SK-N-SH treated with all-trans-retinoic acid at 6 μM for 48 hours (cell line): Measurements from ENCODE around the gene NEIL1.

Experiments
- ATAC-seq: fragments of 200-7000 bp; cut with Tn5 transposase; 3 replicates; pipeline ENCODE4 v1.9.1; 2020; ENCODE audit warnings: mild to moderate bottlenecking, moderate library complexity
- ARNTL ChIP-seq: fragments of 450-650 bp; formaldehyde crosslinking; IDR thresholded peaks from 2 replicates; pipeline ENCODE4 v1.5.0; 2020; ENCODE audit warnings: low read depth, mild to moderate bottlenecking, moderate library complexity, borderline replicate concordance
- CREB5 ChIP-seq: fragments of 250-450 bp; sonication (Bioruptor Pico); IDR thresholded peaks from 2 replicates; pipeline ENCODE4 v1.5.1; 2020; ENCODE audit warnings: low read depth, mild to moderate bottlenecking, moderate library complexity
- CSDC2 ChIP-seq: fragments of 250-450 bp; sonication (Bioruptor Pico); IDR thresholded peaks from 2 replicates; pipeline ENCODE4 v1.5.0; 2020; ENCODE audit warnings: mild to moderate bottlenecking, moderate library complexity
- CSRNP3 ChIP-seq: fragments of 250-450 bp; sonication (Bioruptor Pico); IDR thresholded peaks from 2 replicates; pipeline ENCODE4 v1.5.1; 2021; ENCODE audit warnings: mild to moderate bottlenecking, moderate library complexity
- ESRRG ChIP-seq: fragments of 250-450 bp; sonication (Bioruptor Pico); IDR thresholded peaks from 2 replicates; pipeline ENCODE4 v1.6.1; 2021; ENCODE audit warnings: mild to moderate bottlenecking
- GLIS3 ChIP-seq: fragments of 250-450 bp; sonication (Bioruptor Pico); IDR thresholded peaks from 2 replicates; pipeline ENCODE4 v1.5.0; 2020; ENCODE audit warnings: mild to moderate bottlenecking, moderate library complexity
- ISL1 ChIP-seq: fragments of 250-450 bp; sonication (Bioruptor Pico); IDR thresholded peaks from 2 replicates; pipeline ENCODE4 v2.1.2; 2022; ENCODE audit warnings: mild to moderate bottlenecking, moderate library complexity
- OSR1 ChIP-seq: fragments of 250-450 bp; sonication (Bioruptor Pico); IDR thresholded peaks from 2 replicates; pipeline ENCODE4 v1.8.0; 2022; ENCODE audit warnings: moderate library complexity, mild to moderate bottlenecking, inconsistent platforms
- PATZ1 ChIP-seq: fragments of 250-450 bp; sonication (Bioruptor Pico); IDR thresholded peaks from 2 replicates; pipeline ENCODE4 v1.8.0; 2020; ENCODE audit warnings: mild to moderate bottlenecking, moderate library complexity, borderline replicate concordance
- POU6F1 ChIP-seq: fragments of 250-450 bp; sonication (Bioruptor Pico); IDR thresholded peaks from 2 replicates; pipeline ENCODE4 v1.8.0; 2021; ENCODE audit warnings: low read depth, mild to moderate bottlenecking, moderate library complexity, borderline replicate concordance
- PPARA ChIP-seq: fragments of 250-450 bp; sonication (Bioruptor Pico); IDR thresholded peaks from 2 replicates; pipeline ENCODE4 v1.5.0; 2020; ENCODE audit warnings: mild to moderate bottlenecking, borderline replicate concordance
- RARB ChIP-seq: fragments of 250-450 bp; sonication (Bioruptor Pico); IDR thresholded peaks from 2 replicates; pipeline ENCODE4 v1.8.0; 2021; ENCODE audit warnings: mild to moderate bottlenecking, moderate library complexity
- SNAI2 ChIP-seq: fragments of 250-450 bp; sonication (Bioruptor Pico); IDR thresholded peaks from 2 replicates; pipeline ENCODE4 v1.5.0; 2020; ENCODE audit warnings: mild to moderate bottlenecking, moderate library complexity
- TCF4 ChIP-seq: fragments of 250-450 bp; sonication (Bioruptor Pico); IDR thresholded peaks from 2 replicates; pipeline ENCODE4 v1.8.0; 2021; ENCODE audit warnings: mild to moderate bottlenecking, moderate library complexity, borderline replicate concordance
- TOX ChIP-seq: fragments of 250-450 bp; sonication (Bioruptor Pico); IDR thresholded peaks from 2 replicates; pipeline ENCODE4 v1.8.0; 2021; ENCODE audit warnings: mild to moderate bottlenecking, moderate library complexity, borderline replicate concordance
- TSHZ2 ChIP-seq: fragments of 250-450 bp; sonication (Bioruptor Pico); IDR thresholded peaks from 2 replicates; pipeline ENCODE4 v1.5.0; 2020; ENCODE audit warnings: mild to moderate bottlenecking, moderate library complexity
- ZC3H10 ChIP-seq: fragments of 250-450 bp; sonication (Bioruptor Pico); IDR thresholded peaks from 2 replicates; pipeline ENCODE4 v1.5.1; 2021; ENCODE audit warnings: mild to moderate bottlenecking, moderate library complexity
- ZFP3 ChIP-seq: fragments of 250-450 bp; sonication (Bioruptor Pico); IDR thresholded peaks from 2 replicates; pipeline ENCODE4 v1.5.0; 2020; ENCODE audit warnings: mild to moderate bottlenecking, moderate library complexity
- ZFP30 ChIP-seq: fragments of 450-650 bp; formaldehyde crosslinking; IDR thresholded peaks from 2 replicates; pipeline ENCODE4 v1.5.0; 2022; ENCODE audit warnings: mild to moderate bottlenecking, moderate library complexity
- ZNF565 ChIP-seq: fragments of 450-650 bp; formaldehyde crosslinking; conservative IDR thresholded peaks from 2 replicates; pipeline ENCODE4 v1.5.0; 2020; ENCODE audit warnings: low read depth, mild to moderate bottlenecking, moderate library complexity
- ZNF70 ChIP-seq: fragments of 450-650 bp; formaldehyde crosslinking; IDR thresholded peaks from 2 replicates; pipeline ENCODE4 v1.5.0; 2020; ENCODE audit warnings: mild to moderate bottlenecking, moderate library complexity
- ZNF8 ChIP-seq: fragments of 450-650 bp; formaldehyde crosslinking; IDR thresholded peaks from 2 replicates; pipeline ENCODE4 v1.5.0; 2020; ENCODE audit warnings: mild to moderate bottlenecking, moderate library complexity

Gene NEIL1

GRCh38 chr15:75321711-75322110, 25.1 kb upstream of the NEIL1 start (continued):
- no peak for TF ChIP-seq PATZ1
- TF ChIP-seq ESRRG = no peak

- no peak for ATAC-seq
- TF ChIP-seq CSDC2 (CRISPR knock-in tag) = no peak
- TF ChIP-seq ZNF70 (CRISPR knock-in tag) = no peak
- no peak for TF ChIP-seq RARB (CRISPR knock-in tag)
- no peak for TF ChIP-seq CSRNP3 (CRISPR knock-in tag)
- no peak for TF ChIP-seq GLIS3 (CRISPR knock-in tag)
- TF ChIP-seq CREB5 (CRISPR knock-in tag) = no peak
- no peak for TF ChIP-seq ZNF8 (CRISPR knock-in tag)
- no peak for TF ChIP-seq ZFP3 (CRISPR knock-in tag)
- no peak for TF ChIP-seq TSHZ2 (CRISPR knock-in tag)
- no peak for TF ChIP-seq SNAI2 (CRISPR knock-in tag)
- TF ChIP-seq ESRRG = no peak
- TF ChIP-seq ZFP30 (CRISPR knock-in tag) = no peak
- TF ChIP-seq ZC3H10 (CRISPR knock-in tag) = no peak
- no peak for TF ChIP-seq PATZ1
- TF ChIP-seq ZNF565 (CRISPR knock-in tag) = no peak
- no peak for TF ChIP-seq POU6F1 (CRISPR knock-in tag)
- no peak for TF ChIP-seq PPARA (CRISPR knock-in tag)
- no peak for TF ChIP-seq ISL1 (CRISPR knock-in tag)
- TF ChIP-seq TOX (CRISPR knock-in tag) = no peak
- TF ChIP-seq TCF4 (CRISPR knock-in tag) = no peak
Observed at GRCh38 chr15:75325922-75326321, 20.9 kb upstream of the NEIL1 start.

- ATAC-seq = no peak
- no peak for TF ChIP-seq CSRNP3 (CRISPR knock-in tag)
- TF ChIP-seq CREB5 (CRISPR knock-in tag) = no peak
- TF ChIP-seq OSR1 (CRISPR knock-in tag) = no peak
- no peak for TF ChIP-seq ZNF8 (CRISPR knock-in tag)
- no peak for TF ChIP-seq ZNF70 (CRISPR knock-in tag)
- no peak for TF ChIP-seq ARNTL (CRISPR knock-in tag)
- no peak for TF ChIP-seq PPARA (CRISPR knock-in tag)
- TF ChIP-seq ZFP30 (CRISPR knock-in tag) = no peak
- TF ChIP-seq ZNF565 (CRISPR knock-in tag) = no peak
- no peak for TF ChIP-seq ZFP3 (CRISPR knock-in tag)
- TF ChIP-seq SNAI2 (CRISPR knock-in tag) = no peak
- TF ChIP-seq CSDC2 (CRISPR knock-in tag) = no peak
- TF ChIP-seq POU6F1 (CRISPR knock-in tag) = no peak
- no peak for TF ChIP-seq ZC3H10 (CRISPR knock-in tag)
- TF ChIP-seq RARB (CRISPR knock-in tag) = no peak
Observed at GRCh38 chr15:75327005-75327404, 19.8 kb upstream of the NEIL1 start.
